Esophagus muscularis mucosa (tissue), 3 donors: Measurements from ENCODE around the gene RCOR1.
"Not testable (repeated sequence)": the region's sequence is repeated elsewhere in the genome, so short reads cannot be mapped to it uniquely, and the experiment has no call there.

Experiments
- POLR2AphosphoS5 ChIP-seq, 2 donors: sonication (generic); formaldehyde crosslinking; IDR thresholded peaks; one replicate each; pipeline ENCODE4 v1.6.1; 2017; ENCODE audit warnings: antibody characterized with exemption in 2 of 2
- TF ChIP-seq, protein P1 (sequence below), 3 experiments: fragments of 200-600 bp in 2 of 3; fragments of 450-650 bp in 1 of 3; sonication (generic) in 2 of 3; IDR thresholded peaks; one replicate each; pipeline ENCODE4 v1.5.1; 2017 to 2019; ENCODE audit warnings: antibody characterized with exemption in 3 of 3, mild to moderate bottlenecking in 2 of 3, moderate library complexity in 1 of 3

DNA sequence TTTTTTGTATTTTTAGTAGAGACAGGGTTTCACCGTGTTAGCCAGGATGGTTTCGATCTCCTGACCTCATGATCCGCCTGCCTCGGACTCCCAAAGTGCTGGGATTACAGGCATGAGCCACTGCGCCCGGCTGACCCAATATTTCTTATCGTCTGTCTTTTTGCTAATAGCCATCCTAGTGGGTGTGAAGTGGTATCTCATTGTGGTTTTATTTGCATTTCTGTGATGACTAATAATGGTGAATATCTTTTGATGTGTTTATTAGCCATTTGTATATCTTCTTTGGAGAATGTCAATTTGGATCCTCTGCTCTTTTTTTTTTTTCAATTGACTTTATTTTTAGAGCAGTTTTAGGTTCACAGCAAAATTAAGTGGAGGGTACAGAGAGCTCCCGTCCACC, 19.3 kb upstream of the RCOR1 start:
- TF ChIP-seq, protein P1, sequence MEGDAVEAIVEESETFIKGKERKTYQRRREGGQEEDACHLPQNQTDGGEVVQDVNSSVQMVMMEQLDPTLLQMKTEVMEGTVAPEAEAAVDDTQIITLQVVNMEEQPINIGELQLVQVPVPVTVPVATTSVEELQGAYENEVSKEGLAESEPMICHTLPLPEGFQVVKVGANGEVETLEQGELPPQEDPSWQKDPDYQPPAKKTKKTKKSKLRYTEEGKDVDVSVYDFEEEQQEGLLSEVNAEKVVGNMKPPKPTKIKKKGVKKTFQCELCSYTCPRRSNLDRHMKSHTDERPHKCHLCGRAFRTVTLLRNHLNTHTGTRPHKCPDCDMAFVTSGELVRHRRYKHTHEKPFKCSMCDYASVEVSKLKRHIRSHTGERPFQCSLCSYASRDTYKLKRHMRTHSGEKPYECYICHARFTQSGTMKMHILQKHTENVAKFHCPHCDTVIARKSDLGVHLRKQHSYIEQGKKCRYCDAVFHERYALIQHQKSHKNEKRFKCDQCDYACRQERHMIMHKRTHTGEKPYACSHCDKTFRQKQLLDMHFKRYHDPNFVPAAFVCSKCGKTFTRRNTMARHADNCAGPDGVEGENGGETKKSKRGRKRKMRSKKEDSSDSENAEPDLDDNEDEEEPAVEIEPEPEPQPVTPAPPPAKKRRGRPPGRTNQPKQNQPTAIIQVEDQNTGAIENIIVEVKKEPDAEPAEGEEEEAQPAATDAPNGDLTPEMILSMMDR (IDR thresholded peaks at IDR 0.05) = not testable (repeated sequence)
- not testable (repeated sequence) for TF ChIP-seq POLR2AphosphoS5 (IDR thresholded peaks at IDR 0.05)
